ENCODE data around the gene MTCH1.

DNA sequence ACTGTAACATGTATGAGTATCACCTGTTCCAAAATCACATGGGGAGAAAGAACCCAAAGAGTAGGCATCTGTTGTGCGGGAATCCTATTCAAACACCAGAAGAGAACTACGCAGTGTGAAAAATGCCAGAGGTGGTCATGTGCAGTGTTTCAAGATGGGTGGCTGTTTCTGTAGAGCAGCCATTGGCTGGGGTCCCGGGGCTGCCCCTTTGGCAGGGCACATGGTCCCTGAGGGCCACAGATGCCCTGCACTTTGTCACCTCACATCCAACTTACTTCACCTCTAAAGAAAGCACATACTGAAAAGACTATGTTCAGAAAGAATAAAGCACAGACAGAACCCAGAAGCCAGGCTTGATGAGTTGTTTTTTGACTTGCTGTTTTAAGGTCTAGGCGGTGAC, 12.3 kb downstream of the MTCH1 start:
- TF ChIP-seq, protein P1, sequence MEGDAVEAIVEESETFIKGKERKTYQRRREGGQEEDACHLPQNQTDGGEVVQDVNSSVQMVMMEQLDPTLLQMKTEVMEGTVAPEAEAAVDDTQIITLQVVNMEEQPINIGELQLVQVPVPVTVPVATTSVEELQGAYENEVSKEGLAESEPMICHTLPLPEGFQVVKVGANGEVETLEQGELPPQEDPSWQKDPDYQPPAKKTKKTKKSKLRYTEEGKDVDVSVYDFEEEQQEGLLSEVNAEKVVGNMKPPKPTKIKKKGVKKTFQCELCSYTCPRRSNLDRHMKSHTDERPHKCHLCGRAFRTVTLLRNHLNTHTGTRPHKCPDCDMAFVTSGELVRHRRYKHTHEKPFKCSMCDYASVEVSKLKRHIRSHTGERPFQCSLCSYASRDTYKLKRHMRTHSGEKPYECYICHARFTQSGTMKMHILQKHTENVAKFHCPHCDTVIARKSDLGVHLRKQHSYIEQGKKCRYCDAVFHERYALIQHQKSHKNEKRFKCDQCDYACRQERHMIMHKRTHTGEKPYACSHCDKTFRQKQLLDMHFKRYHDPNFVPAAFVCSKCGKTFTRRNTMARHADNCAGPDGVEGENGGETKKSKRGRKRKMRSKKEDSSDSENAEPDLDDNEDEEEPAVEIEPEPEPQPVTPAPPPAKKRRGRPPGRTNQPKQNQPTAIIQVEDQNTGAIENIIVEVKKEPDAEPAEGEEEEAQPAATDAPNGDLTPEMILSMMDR (IDR thresholded peaks at IDR 0.05), result no peak
- no peak for TF ChIP-seq POLR2A (IDR thresholded peaks at IDR 0.05)
